ENCODE data around the gene RPL13. TPM values are rescaled to one million over a fixed set of nuclear protein-coding genes. Genes with fewer than 3 reads are reported as not detected.

RPL13 gene
- total and polyA plus RNA-seq, 2 of the 13 experiments (the other 11 are each of a cell fraction or from before 2014, with no cell fraction given): 2,988 to 4,411 TPM

GRCh38 chr16:89565506-89566372, 5.3 kb downstream of the RPL13 start (continued):
- no peak for TF ChIP-seq ZNF616 (CRISPR knock-in tag; IDR thresholded peaks at IDR 0.05; ENCODE audit: low read depth)
- TF ChIP-seq ZKSCAN1 (IDR thresholded peaks at IDR 0.05; ENCODE audit: low read length): no peak
- no peak; the same call in 1 of the 2 replicates for TF ChIP-seq AHDC1 (CRISPR knock-in tag; IDR thresholded peaks at IDR 0.05; ENCODE audit: borderline replicate concordance)
- TF ChIP-seq ZIK1 (CRISPR knock-in tag; IDR thresholded peaks at IDR 0.05; ENCODE audit: borderline replicate concordance, low read depth): no peak
- TF ChIP-seq MLLT10 (CRISPR knock-in tag; IDR thresholded peaks at IDR 0.05): no peak
- TF ChIP-seq PRDM10 (CRISPR knock-in tag; IDR thresholded peaks at IDR 0.05; ENCODE audit: low read depth): no peak
- 0 out of 2 replicates have a peak, but pooled peaks have one; percentile 45 for TF ChIP-seq ZNF549 (CRISPR knock-in tag; IDR thresholded peaks at IDR 0.05)
- TF ChIP-seq JDP2 (CRISPR knock-in tag; IDR thresholded peaks at IDR 0.05; ENCODE audit: borderline replicate concordance): no peak
- TF ChIP-seq HNRNPLL (IDR thresholded peaks at IDR 0.05; ENCODE audit: low read depth, low read length, poor library complexity, severe bottlenecking): peak; percentile 58
- no peak for TF ChIP-seq SATB2 (CRISPR knock-in tag; IDR thresholded peaks at IDR 0.05)
- TF ChIP-seq NKX3-1 (CRISPR knock-in tag; IDR thresholded peaks at IDR 0.05): 0 out of 2 replicates have a peak, but pooled peaks have one; percentile 71
- peak; percentile 48; the same call in 1 of the 2 replicates for TF ChIP-seq ZNF768 (CRISPR knock-in tag; IDR thresholded peaks at IDR 0.05)
- peak; percentile 97 for TF ChIP-seq ZNF567 (CRISPR knock-in tag; IDR thresholded peaks at IDR 0.05; ENCODE audit: borderline replicate concordance)
- TF ChIP-seq NAIF1 (CRISPR knock-in tag; IDR thresholded peaks at IDR 0.05; ENCODE audit: borderline replicate concordance): no peak
